CD4-positive, alpha-beta T cell (primary cell): Measurements from ENCODE around the gene MYO18A. TPM values are rescaled to one million over a fixed set of nuclear protein-coding genes. Genes with fewer than 3 reads are reported as not detected.

Experiments
- ATAC-seq: fragments of 200-7000 bp; cut with Tn5 transposase; one replicate; pipeline ENCODE4 v1.10.0; 2022; ENCODE audit warnings: mild to moderate bottlenecking; ENCODE audit not compliant: poor library complexity
- CTCF ChIA-PET: fragments of 350-600 bp; sonication (Branson Sonifier 250); formaldehyde crosslinking; loops from one replicate; lab custom pipeline; 2021; ENCODE audit warnings: antibody characterized with exemption, inconsistent platforms; lab: Charles Lee
- POLR2A ChIA-PET: fragments of 350-600 bp; sonication (Branson Sonifier 250); formaldehyde crosslinking; loops from one replicate; lab custom pipeline; 2021; ENCODE audit warnings: antibody characterized with exemption, inconsistent platforms; lab: Charles Lee
- DNase-seq, 14 experiments: peaks; one replicate each; pipeline ENCODE4 v3.0.0-alpha.2; 2013 to 2020; ENCODE audit warnings: mixed read lengths in 2 of 14
- H3K27ac ChIP-seq, 2 donors: one replicate each; pipeline versions ENCODE4 v1.5.1 to v1.7.0; 2013; ENCODE audit warnings: low read length in 2 of 2, low read depth in 1 of 2, mild to moderate bottlenecking in 1 of 2
- H3K27me3 ChIP-seq, 2 experiments: 1 replicate in 1 of 2; 2 replicates in 1 of 2; pipeline versions ENCODE4 v1.6.1 to v1.7.0; 2013; ENCODE audit warnings: low read length in 2 of 2, control low read depth in 1 of 2, mild to moderate bottlenecking in 1 of 2, moderate library complexity in 1 of 2; ENCODE audit not compliant: insufficient read depth in 2 of 2, control insufficient read depth in 1 of 2
- H3K36me3 ChIP-seq: one replicate; pipeline ENCODE4 v1.6.1; 2013; ENCODE audit warnings: low read length, control low read depth; ENCODE audit not compliant: insufficient read depth
- H3K4me1 ChIP-seq: one replicate; pipeline ENCODE4 v1.6.1; 2013; ENCODE audit warnings: low read length, control low read depth; ENCODE audit not compliant: insufficient read depth
- H3K4me3 ChIP-seq: one replicate; pipeline ENCODE4 v1.5.1; 2013; ENCODE audit warnings: mild to moderate bottlenecking, low read length, moderate library complexity
- H3K9me3 ChIP-seq, 2 experiments: 1 replicate in 1 of 2; 2 replicates in 1 of 2; pipeline versions ENCODE4 v1.6.1 to v1.7.0; 2013; ENCODE audit warnings: low read length in 2 of 2, mild to moderate bottlenecking in 2 of 2, control low read depth in 1 of 2, moderate library complexity in 1 of 2; ENCODE audit not compliant: control insufficient read depth in 1 of 2, insufficient read depth in 1 of 2
- H3K27ac Mint-ChIP-seq: one replicate; pipeline ENCODE4 v1.8.0; 2020; ENCODE audit warnings: mixed read lengths
- H3K27me3 Mint-ChIP-seq: one replicate; pipeline ENCODE4 v1.8.0; 2021; ENCODE audit warnings: mixed read lengths
- H3K36me3 Mint-ChIP-seq: one replicate; pipeline ENCODE4 v1.8.0; 2021; ENCODE audit warnings: low read depth, mixed read lengths
- H3K4me1 Mint-ChIP-seq: one replicate; pipeline ENCODE4 v1.8.0; 2021; ENCODE audit warnings: low read depth, mixed read lengths
- H3K4me3 Mint-ChIP-seq: one replicate; pipeline ENCODE4 v1.8.0; 2020; ENCODE audit warnings: mild to moderate bottlenecking, mixed read lengths
- H3K9me3 Mint-ChIP-seq: one replicate; pipeline ENCODE4 v1.8.0; 2020; ENCODE audit warnings: mixed read lengths
- intact Hi-C, 2 experiments: fragments of 100-400 bp; cut with DNase I in 1 of 2; cut with micrococcal nuclease in 1 of 2; formaldehyde crosslinking; loops; one replicate each; pipeline versions ENCODE4 v1.15.1 to v1.9.0; 2023 to 2025; cut with DNase I, micrococcal nuclease
- total RNA-seq, 174 experiments: library from RNA in 2 of 174; stranded (reverse) in 2 of 174; gene quantifications; one replicate each; pipeline ENCODE4 v1.2.3 and lab custom pipeline; 2021 to 2026
- TF ChIP-seq, protein P1 (sequence below): fragments of 200-600 bp; IDR thresholded peaks from one replicate; pipeline ENCODE4 v1.8.0; 2022; ENCODE audit warnings: antibody characterized with exemption, mild to moderate bottlenecking

The MYO18A gene
- total RNA-seq, 2 experiments from 2014 or later: 87.0 to 90.1 TPM

DNA sequence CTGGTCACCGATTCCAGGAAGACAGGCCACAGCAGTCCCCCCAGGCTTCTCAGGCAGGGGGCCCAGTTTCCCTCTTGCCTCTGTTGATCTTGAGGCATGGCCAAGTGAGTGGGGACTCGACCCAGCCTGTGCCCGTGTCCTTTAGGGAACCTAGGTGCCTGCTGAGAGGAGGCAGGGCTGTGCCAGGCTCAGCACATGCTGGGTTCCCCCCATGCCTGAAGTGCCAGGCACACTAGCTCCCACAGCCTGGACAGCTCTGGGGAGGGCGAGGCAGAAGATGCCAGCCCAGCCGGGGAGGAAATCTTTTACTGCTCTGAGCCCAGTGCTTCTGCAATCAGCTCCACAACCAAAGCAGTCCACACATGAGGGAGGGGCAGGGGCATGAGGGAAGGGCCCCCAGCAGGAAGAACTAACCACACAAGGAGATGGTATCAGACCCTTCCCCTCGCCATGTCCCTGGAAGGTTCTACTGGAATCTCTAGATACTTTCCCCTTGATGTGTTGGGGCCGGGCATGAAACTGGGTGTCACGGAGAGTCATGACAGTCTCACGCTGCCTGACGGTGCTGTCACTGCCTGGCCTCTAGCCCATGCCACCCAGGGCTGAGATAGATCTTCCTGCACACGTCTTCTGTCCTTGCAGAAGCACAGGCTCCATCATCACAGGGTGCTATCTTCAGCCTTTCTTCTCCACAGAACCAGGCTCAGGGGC is 25.5 kb downstream of the MYO18A start:
- TF ChIP-seq, protein P1, sequence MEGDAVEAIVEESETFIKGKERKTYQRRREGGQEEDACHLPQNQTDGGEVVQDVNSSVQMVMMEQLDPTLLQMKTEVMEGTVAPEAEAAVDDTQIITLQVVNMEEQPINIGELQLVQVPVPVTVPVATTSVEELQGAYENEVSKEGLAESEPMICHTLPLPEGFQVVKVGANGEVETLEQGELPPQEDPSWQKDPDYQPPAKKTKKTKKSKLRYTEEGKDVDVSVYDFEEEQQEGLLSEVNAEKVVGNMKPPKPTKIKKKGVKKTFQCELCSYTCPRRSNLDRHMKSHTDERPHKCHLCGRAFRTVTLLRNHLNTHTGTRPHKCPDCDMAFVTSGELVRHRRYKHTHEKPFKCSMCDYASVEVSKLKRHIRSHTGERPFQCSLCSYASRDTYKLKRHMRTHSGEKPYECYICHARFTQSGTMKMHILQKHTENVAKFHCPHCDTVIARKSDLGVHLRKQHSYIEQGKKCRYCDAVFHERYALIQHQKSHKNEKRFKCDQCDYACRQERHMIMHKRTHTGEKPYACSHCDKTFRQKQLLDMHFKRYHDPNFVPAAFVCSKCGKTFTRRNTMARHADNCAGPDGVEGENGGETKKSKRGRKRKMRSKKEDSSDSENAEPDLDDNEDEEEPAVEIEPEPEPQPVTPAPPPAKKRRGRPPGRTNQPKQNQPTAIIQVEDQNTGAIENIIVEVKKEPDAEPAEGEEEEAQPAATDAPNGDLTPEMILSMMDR: no peak
- peaks cover 40% of the 10 kb centered on the region for H3K4me1 ChIP-seq
- no peaks in the 10 kb centered on the region for H3K36me3 ChIP-seq
- ChIA-PET POLR2A (interaction anchor here (1.5 to 1.7 kb wide), 2 partner anchors 15 to 26 kb away, joined by 4 to 7 read pairs; partner anchors contain the start of gene MYO18A), CTCF (interaction anchor here (0.5 to 1.3 kb wide), 5 partner anchors 9 to 105 kb away, joined by 3 to 8 read pairs (median 4); partner anchors contain the start of gene MYO18A)
- ATAC-seq (peak; percentile 57), DNase-seq (peak in 1 of 14 experiments; percentile 41)
- Mint-ChIP-seq H3K4me3 (peak overlapping the region; percentile 34), H3K36me3 (no peaks in the 10 kb centered on the region), H3K4me1 (peaks cover 33% of the 10 kb centered on the region), H3K27me3 (no peaks in the 10 kb centered on the region), H3K27ac (peak overlapping the region; percentile 30), H3K9me3 (no peaks in the 10 kb centered on the region)
- no peak overlapping the region for H3K4me3 ChIP-seq
- H3K9me3 ChIP-seq: no peaks in the 10 kb centered on the region
- no peaks in the 10 kb centered on the region for H3K27me3 ChIP-seq
- intact Hi-C loops: no loop called here
- H3K27ac ChIP-seq: peak overlapping the region in 1 of 2 donors; percentile 38

DNA sequence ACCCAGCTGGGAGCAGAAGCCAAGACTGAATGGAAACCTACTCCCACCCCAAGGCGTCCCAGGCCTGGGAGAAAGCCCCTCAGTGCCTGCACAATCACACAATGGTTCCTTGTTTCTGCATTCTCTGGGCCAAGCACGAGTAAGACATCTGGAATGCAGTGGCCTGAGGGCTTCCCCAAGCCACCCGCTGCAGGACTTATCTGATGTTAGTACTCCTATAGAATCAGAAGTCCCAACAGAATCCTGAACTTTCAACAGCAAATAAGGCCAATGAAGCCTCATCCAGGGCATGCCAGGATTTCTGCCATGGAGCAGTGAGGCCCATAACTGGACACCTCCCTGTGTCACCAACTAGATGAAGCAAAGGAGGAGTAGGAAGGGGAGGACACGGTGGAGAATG is 28.6 kb downstream of the MYO18A start:
- peaks cover 42% of the 10 kb centered on the region for H3K4me1 ChIP-seq
- ATAC-seq (no peak), DNase-seq (no peak)
- Mint-ChIP-seq H3K27ac (no peak overlapping the region), H3K9me3 (no peaks in the 10 kb centered on the region), H3K36me3 (no peaks in the 10 kb centered on the region), H3K4me3 (no peak overlapping the region), H3K4me1 (peaks cover 44% of the 10 kb centered on the region), H3K27me3 (no peaks in the 10 kb centered on the region)
- no peaks in the 10 kb centered on the region for H3K9me3 ChIP-seq
- H3K36me3 ChIP-seq: no peaks in the 10 kb centered on the region
- CTCF ChIA-PET: interaction anchor here (0.6 kb wide), 1 partner anchor 1845 kb away, joined by 5 read pairs; no protein-coding TSS in a partner anchor
- TF ChIP-seq, protein P1: no peak
- no peak overlapping the region for H3K4me3 ChIP-seq
- no peak overlapping the region for H3K27ac ChIP-seq
- intact Hi-C loops: no loop called here
- H3K27me3 ChIP-seq: no peaks in the 10 kb centered on the region
- POLR2A ChIA-PET: interaction anchor here (3.9 kb wide), 1 partner anchor 12 kb away, joined by 33 read pairs; no protein-coding TSS in a partner anchor

DNA sequence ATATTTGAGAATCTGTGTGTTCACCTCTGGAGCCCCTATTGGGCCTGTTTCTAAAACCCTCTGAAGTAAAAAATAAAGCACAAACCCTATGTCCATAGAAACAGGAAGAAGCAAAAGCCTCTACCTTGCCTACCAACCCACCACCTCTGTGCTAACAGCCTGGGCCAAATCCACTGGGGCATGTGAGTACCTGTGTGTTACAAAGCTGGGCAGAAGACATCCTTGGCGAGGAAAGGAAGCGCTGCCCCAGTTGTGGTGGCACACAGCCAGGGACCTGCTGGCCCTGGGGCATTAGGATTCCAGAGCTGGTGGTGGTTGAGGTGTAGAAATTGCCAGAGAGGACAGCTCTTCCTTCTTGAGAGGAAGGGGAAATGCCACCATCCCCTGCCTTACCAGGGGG is 30.0 kb downstream of the MYO18A start:
- Histone ChIP-seq H3K9me3 (no peaks in the 10 kb centered on the region), H3K36me3 (no peaks in the 10 kb centered on the region), H3K4me3 (no peak overlapping the region), H3K4me1 (peaks cover 36% of the 10 kb centered on the region), H3K27ac (no peak overlapping the region), H3K27me3 (no peaks in the 10 kb centered on the region)
- Mint-ChIP-seq H3K9me3 (no peaks in the 10 kb centered on the region), H3K27me3 (no peaks in the 10 kb centered on the region), H3K36me3 (no peaks in the 10 kb centered on the region), H3K4me3 (peak overlapping the region; percentile 79), H3K27ac (peak overlapping the region; percentile 67), H3K4me1 (peaks cover 51% of the 10 kb centered on the region)
- intact Hi-C loops: no loop called here
- no peak for ATAC-seq
- POLR2A ChIA-PET: interaction anchor here (2.7 to 3.9 kb wide), 3 partner anchors 11 to 30 kb away, joined by 24 to 36 read pairs (median 33); partner anchors contain the start of gene MYO18A
- TF ChIP-seq, protein P1: no peak
- DNase-seq: no peak
- CTCF ChIA-PET: interaction anchor here (1.1 to 6.9 kb wide), 6 partner anchors 11 to 220 kb away, joined by 3 to 216 read pairs (median 26); partner anchors contain the start of gene MYO18A
